PFSK-1 (cell line): Measurements from ENCODE around the gene TXNDC8.

Source experiments
- FOXP2 ChIP-seq: optimal IDR thresholded peaks from 2 replicates; pipeline ENCODE3; 2011; ENCODE audit warnings: borderline replicate concordance, control low read depth, inconsistent platforms; ENCODE audit not compliant: insufficient read depth; ENCODE audit errors: extremely low read length, extremely low read depth
- POLR2AphosphoS5 ChIP-seq: IDR thresholded peaks from 2 replicates; pipeline ENCODE4 v1.6.1; 2012; ENCODE audit warnings: low read depth, mild to moderate bottlenecking, control low read depth, low read length, moderate library complexity
- REST ChIP-seq, 2 experiments: IDR thresholded peaks; 2 replicates each; pipeline versions ENCODE4 v1.6.1 to v1.8.0; 2011 to 2012; ENCODE audit warnings: low read depth in 2 of 2, low read length in 2 of 2, control low read depth in 1 of 2, inconsistent platforms in 1 of 2, mild to moderate bottlenecking in 1 of 2, moderate library complexity in 1 of 2; ENCODE audit not compliant: insufficient read depth in 1 of 2
- SIN3A ChIP-seq: IDR thresholded peaks from 2 replicates; pipeline ENCODE4 v1.6.1; 2012; ENCODE audit warnings: mild to moderate bottlenecking, low read length, moderate library complexity, borderline replicate concordance; ENCODE audit not compliant: insufficient read depth
- TAF1 ChIP-seq: IDR thresholded peaks from 2 replicates; pipeline ENCODE4 v1.6.1; 2012; ENCODE audit warnings: low read length, control low read depth, borderline replicate concordance; ENCODE audit not compliant: insufficient read depth

TXNDC8 gene

GRCh38 chr9:110287289-110287680, 50.4 kb downstream of the TXNDC8 start:
- TF ChIP-seq REST (IDR thresholded peaks at IDR 0.05; ENCODE audit: insufficient read depth in 1 of 2, low read depth in 2 of 2, low read length in 2 of 2) (no peak), POLR2AphosphoS5 (no peak), SIN3A (no peak), FOXP2 (no peak), TAF1 (no peak)

- TF ChIP-seq SIN3A (no peak), REST (IDR thresholded peaks at IDR 0.05; ENCODE audit: insufficient read depth in 1 of 2, low read depth in 2 of 2, low read length in 2 of 2) (no peak), TAF1 (no peak), FOXP2 (no peak), POLR2AphosphoS5 (no peak)
Measured at GRCh38 chr9:110284211-110284844, 53.3 kb downstream of the TXNDC8 start.

GRCh38 chr9:110283751-110284150, 53.9 kb downstream of the TXNDC8 start:
- no peak for TF ChIP-seq POLR2AphosphoS5
- no peak for TF ChIP-seq SIN3A
- TF ChIP-seq TAF1: no peak
- no peak for TF ChIP-seq REST (IDR thresholded peaks at IDR 0.05; ENCODE audit: insufficient read depth in 1 of 2, low read depth in 2 of 2, low read length in 2 of 2)

GRCh38 chr9:110282739-110283081, 55.0 kb downstream of the TXNDC8 start:
- TF ChIP-seq SIN3A (no peak), POLR2AphosphoS5 (no peak), TAF1 (no peak), FOXP2 (no peak), REST (IDR thresholded peaks at IDR 0.05; ENCODE audit: insufficient read depth in 1 of 2, low read depth in 2 of 2, low read length in 2 of 2) (no peak)

GRCh38 chr9:110282018-110282738, 55.5 kb downstream of the TXNDC8 start:
- TF ChIP-seq REST (IDR thresholded peaks at IDR 0.05; ENCODE audit: insufficient read depth in 1 of 2, low read depth in 2 of 2, low read length in 2 of 2) (no peak), TAF1 (no peak), POLR2AphosphoS5 (no peak), SIN3A (no peak), FOXP2 (no peak)
